Measurements from ENCODE around the gene CST5.

CST5 gene

GRCh38 chr20:23874747-23875146, 4.8 kb downstream of the CST5 start:
- no peak for TF ChIP-seq GATA3 (IDR thresholded peaks at IDR 0.05; ENCODE audit: low read depth, low read length)
- no peak for TF ChIP-seq GATA2 (IDR thresholded peaks at IDR 0.05; ENCODE audit: low read depth, low read length)

DNA sequence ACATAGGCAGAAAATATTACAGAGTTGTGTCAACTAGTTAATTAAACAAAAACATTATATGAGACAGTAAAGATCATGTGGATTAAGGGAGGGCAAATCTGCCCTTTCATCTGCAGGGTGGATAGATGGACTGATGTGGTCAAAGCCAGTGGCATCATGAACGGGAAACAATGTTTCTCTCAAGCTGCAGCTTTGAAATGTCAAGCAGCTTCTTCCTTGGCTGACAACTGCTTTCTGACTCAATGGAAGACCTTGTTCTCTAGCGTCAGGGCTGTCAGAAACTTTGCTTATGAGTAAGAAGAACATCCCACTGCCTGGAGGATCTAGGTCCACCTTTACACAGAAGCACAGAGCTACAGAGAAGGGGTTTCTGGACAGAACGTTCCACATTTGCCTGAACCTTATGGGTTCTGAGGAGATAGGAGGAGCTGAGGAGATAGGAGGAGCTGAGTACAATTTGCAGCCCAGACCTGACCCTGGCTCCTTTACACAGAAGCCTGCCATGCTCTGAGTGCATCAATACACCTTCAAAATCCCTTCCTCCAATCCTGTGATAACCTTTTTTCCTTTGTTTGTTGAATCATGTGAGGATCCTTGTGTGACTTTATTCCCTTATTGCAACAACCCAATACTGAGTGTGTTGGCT, 6.1 kb downstream of the CST5 start:
- TF ChIP-seq GATA2 (IDR thresholded peaks at IDR 0.05; ENCODE audit: low read depth, low read length) (no peak), GATA3 (IDR thresholded peaks at IDR 0.05; ENCODE audit: low read depth, low read length) (no peak)

GRCh38 chr20:23872065-23872464, 7.5 kb downstream of the CST5 start:
- TF ChIP-seq GATA3 (IDR thresholded peaks at IDR 0.05; ENCODE audit: low read depth, low read length) (no peak), GATA2 (IDR thresholded peaks at IDR 0.05; ENCODE audit: low read depth, low read length) (no peak)

- no peak for TF ChIP-seq GATA2 (IDR thresholded peaks at IDR 0.05; ENCODE audit: low read depth, low read length)
- no peak for TF ChIP-seq GATA3 (IDR thresholded peaks at IDR 0.05; ENCODE audit: low read depth, low read length)
Observed at GRCh38 chr20:23870461-23870860, 9.1 kb downstream of the CST5 start.

GRCh38 chr20:23869520-23869919, 10.0 kb downstream of the CST5 start:
- no peak for TF ChIP-seq GATA2 (IDR thresholded peaks at IDR 0.05; ENCODE audit: low read depth, low read length)
- no peak for TF ChIP-seq GATA3 (IDR thresholded peaks at IDR 0.05; ENCODE audit: low read depth, low read length)

- TF ChIP-seq GATA2 (IDR thresholded peaks at IDR 0.05; ENCODE audit: low read depth, low read length), result no peak
- TF ChIP-seq GATA3 (IDR thresholded peaks at IDR 0.05; ENCODE audit: low read depth, low read length), result no peak
Observed at GRCh38 chr20:23868321-23868720, 11.2 kb downstream of the CST5 start.

GRCh38 chr20:23867152-23867776, 12.3 kb downstream of the CST5 start:
- no peak for TF ChIP-seq GATA3 (IDR thresholded peaks at IDR 0.05; ENCODE audit: low read depth, low read length)
- TF ChIP-seq GATA2 (IDR thresholded peaks at IDR 0.05; ENCODE audit: low read depth, low read length), result no peak

- TF ChIP-seq GATA3 (IDR thresholded peaks at IDR 0.05; ENCODE audit: low read depth, low read length), result no peak
- no peak for TF ChIP-seq GATA2 (IDR thresholded peaks at IDR 0.05; ENCODE audit: low read depth, low read length)
Observed at GRCh38 chr20:23857962-23858595, 21.5 kb downstream of the CST5 start.

DNA sequence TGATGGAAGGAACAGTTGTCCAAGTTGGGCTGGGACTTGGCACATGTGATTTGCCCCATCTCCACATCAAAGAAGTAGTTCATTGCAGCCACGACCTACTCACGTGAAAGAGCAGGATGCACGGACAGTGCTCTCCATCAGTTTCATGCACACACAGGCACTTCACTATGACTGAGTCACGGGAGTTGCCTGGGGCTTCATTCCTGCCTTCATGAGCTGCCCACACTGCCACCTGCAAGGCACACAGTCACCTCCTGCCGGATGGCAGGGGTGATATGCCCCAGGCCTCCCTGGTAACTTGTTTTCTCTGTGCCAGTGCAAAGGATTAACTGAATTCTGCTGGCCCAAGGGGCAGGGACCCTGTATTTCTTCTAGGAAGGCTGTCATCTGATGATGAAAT, 22.8 kb downstream of the CST5 start:
- TF ChIP-seq GATA3 (IDR thresholded peaks at IDR 0.05; ENCODE audit: low read depth, low read length) (no peak), GATA2 (IDR thresholded peaks at IDR 0.05; ENCODE audit: low read depth, low read length) (no peak)

DNA sequence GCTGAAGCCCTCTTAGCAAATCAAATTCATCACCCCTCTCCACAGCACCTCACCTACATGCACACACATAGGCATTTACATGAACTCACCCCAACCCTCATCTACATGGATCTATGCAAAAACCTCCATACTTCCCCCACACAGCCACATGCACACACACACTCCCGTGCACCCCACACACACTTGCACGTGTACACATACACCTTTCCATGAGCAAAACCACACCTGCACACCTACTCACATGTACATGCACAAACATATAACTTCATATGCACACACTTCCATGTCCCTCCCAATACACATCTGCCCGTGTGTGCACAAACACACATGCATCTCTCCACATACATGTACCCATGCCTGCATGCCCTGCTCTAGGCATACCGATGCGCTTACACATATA, 23.3 kb downstream of the CST5 start:
- TF ChIP-seq GATA3 (IDR thresholded peaks at IDR 0.05; ENCODE audit: low read depth, low read length) (no peak), GATA2 (IDR thresholded peaks at IDR 0.05; ENCODE audit: low read depth, low read length) (no peak)

DNA sequence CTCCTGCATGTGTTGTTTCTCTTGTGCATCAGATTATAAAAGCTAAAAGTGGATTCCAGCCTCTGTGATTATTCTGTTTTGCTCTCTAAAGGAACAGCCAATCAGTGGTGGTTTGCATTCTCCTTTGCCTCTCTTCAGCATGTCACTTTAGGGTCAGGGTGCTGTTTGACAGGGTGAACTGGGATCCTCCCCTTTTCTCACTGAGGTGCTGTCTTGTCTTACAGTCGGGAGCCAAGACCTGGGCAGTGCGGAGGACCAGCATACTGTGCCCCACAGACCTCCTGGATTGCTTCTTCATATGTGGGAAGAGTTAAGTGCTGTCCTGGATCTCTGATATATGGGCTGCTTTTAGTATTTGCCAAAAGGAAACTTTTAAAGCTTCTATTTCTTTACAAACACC, 37.9 kb downstream of the CST5 start:
- TF ChIP-seq GATA3 (IDR thresholded peaks at IDR 0.05; ENCODE audit: low read depth, low read length) (no peak), GATA2 (IDR thresholded peaks at IDR 0.05; ENCODE audit: low read depth, low read length) (no peak)

DNA sequence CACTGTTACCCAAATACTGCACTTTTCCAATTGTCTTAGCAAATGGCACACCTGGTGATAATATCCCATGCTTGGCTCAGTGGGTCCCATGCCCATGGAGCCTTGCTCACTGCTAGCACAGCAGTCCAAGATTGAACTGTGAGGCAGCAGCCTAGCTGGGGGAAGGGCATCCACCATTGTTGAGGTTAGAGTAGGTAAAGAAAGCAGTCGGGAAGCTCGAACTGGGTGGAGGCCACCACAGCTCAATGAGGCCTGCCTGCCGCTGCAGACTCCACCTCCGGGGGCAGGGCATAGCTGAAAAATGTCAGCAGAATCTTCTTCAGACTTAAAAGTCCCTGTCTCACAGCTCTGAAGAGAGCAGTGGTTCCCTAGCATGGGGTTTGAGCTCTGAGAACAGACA, 43.8 kb downstream of the CST5 start:
- TF ChIP-seq GATA3 (IDR thresholded peaks at IDR 0.05; ENCODE audit: low read depth, low read length), result no peak
- no peak for TF ChIP-seq GATA2 (IDR thresholded peaks at IDR 0.05; ENCODE audit: low read depth, low read length)

DNA sequence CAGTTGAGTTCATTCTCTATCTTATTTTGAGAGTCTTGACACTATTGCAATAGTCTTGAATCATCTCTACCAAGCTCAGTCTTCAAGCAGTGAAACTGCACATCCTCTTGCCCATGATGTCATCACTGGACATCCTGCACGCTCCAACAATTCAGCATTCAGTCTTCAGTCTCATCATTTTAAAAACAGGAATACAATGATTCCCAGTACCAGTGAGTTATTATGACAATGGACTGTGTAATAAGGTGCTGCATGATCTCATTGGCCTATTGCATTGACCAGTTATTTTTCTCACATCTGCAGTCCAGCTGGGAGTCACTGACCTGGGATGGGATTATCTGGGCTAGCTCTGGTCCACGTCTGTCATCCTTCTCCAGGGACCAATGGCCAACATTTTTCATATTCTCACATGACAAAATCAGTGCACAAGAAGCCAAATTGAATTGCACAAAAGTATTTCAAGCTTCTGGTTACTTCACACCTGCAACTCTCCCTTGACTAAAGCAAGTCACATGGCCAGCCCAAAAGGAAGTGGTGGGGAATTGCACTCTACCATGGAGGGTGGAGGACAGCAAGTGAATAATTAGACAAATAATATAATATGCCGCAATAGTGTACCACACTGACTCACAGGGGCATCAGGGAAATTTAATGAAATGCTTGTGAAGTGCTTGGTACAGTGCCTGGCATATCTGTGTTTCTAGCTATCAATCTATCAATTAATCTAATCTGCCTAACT, 46.6 kb downstream of the CST5 start:
- no peak for TF ChIP-seq GATA2 (IDR thresholded peaks at IDR 0.05; ENCODE audit: low read depth, low read length)
- no peak for TF ChIP-seq GATA3 (IDR thresholded peaks at IDR 0.05; ENCODE audit: low read depth, low read length)

- no peak for TF ChIP-seq GATA3 (IDR thresholded peaks at IDR 0.05; ENCODE audit: low read depth, low read length)
- TF ChIP-seq GATA2 (IDR thresholded peaks at IDR 0.05; ENCODE audit: low read depth, low read length), result no peak
Observed at GRCh38 chr20:23826541-23827021, 53.0 kb downstream of the CST5 start, which contains the start of gene CST2. TSS of gene CST2 (minus strand) at chr20:23826729. CDS start at chr20:23826660, 69 bp downstream.
